Measurements from ENCODE around the gene FBXW5. TPM values are rescaled to one million over a fixed set of nuclear protein-coding genes. Genes with fewer than 3 reads are reported as not detected.
A peak's percentile ranks its signal among the peaks of the same experiment; 100 is the strongest.

Gene FBXW5
- total and polyA plus RNA-seq, 9 of the 15 experiments (the other 6 are each of a cell fraction or from before 2014, with no cell fraction given) = 0.21 to 128 (median 37.0) TPM

GRCh38 chr9:136947028-136947891 lies 2.7 kb upstream of the FBXW5 start:
- Histone ChIP-seq H3K4me1 (replicated peaks in 1 of 2; ENCODE audit: control insufficient read depth in 2 of 2, insufficient read depth in 2 of 2, low read length in 2 of 2) (peaks cover 24 to 84% of the 10 kb centered on the region in 2 experiments), H3K27me3 (ENCODE audit: control insufficient read depth in 2 of 2, insufficient read depth in 2 of 2, low read length in 2 of 2) (no peaks in the 10 kb centered on the region), H3K4me3 (no peak overlapping the region), H3K79me2 (ENCODE audit: control insufficient read depth, insufficient read depth, low read length) (peaks cover 22% of the 10 kb centered on the region), H3K9me1 (ENCODE audit: control insufficient read depth, insufficient read depth, low read length) (peaks cover 2% of the 10 kb centered on the region), H4K20me1 (replicated peaks; ENCODE audit: control insufficient read depth, insufficient read depth, low read length) (no peaks in the 10 kb centered on the region), H2AFZ (ENCODE audit: low read depth, low read length) (no peak overlapping the region), H3K36me3 (ENCODE audit: control insufficient read depth, insufficient read depth, low read length) (peaks cover 12% of the 10 kb centered on the region; the same call in 1 of the 3 replicates), H3K4me2 (ENCODE audit: insufficient read depth, low read length) (no peak overlapping the region), H3K9me3 (replicated peaks; ENCODE audit: control insufficient read depth, insufficient read depth, low read depth, low read length) (no peaks in the 10 kb centered on the region), H3K27ac (ENCODE audit: extremely low read depth, low read depth, low read length) (no peak overlapping the region), H3K9ac (ENCODE audit: insufficient read depth in 1 of 2, low read depth in 2 of 2, low read length in 2 of 2) (peak overlapping the region in 1 of 2 experiments; percentile 86; a peak in 2 of 4 replicates)
- ATAC-seq (no peak), FAIRE-seq (no peak), DNase-seq (ENCODE audit: extremely low read depth in 1 of 4, low spot score in 3 of 4) (no peak)
- WGBS (ENCODE audit: insufficient coverage, low coverage, missing lambda C conversion rate) = 79% methylated on average over 19 of the region's 26 CpGs
- in situ Hi-C loops (cut with MboI) (loop anchor here (5.0 kb wide), 1 partner anchor 90 kb away; no protein-coding TSS in a partner anchor), intact Hi-C loops (cut with micrococcal nuclease) (loop anchor here (5.0 kb wide), 2 partner anchors 45 to 160 kb away; partner anchors contain the start of gene PAXX)
- no peak for TF ChIP-seq HOXB6 (CRISPR knock-in tag; IDR thresholded peaks at IDR 0.05; ENCODE audit: borderline replicate concordance)
- TF ChIP-seq FIP1L1 (IDR thresholded peaks at IDR 0.05; ENCODE audit: low read depth, low read length, poor library complexity, severe bottlenecking) = no peak
- no peak for TF ChIP-seq FOXO4 (CRISPR knock-in tag; IDR thresholded peaks at IDR 0.05)
- TF ChIP-seq EWSR1 (IDR thresholded peaks at IDR 0.05; ENCODE audit: borderline replicate concordance, low read depth, partially characterized antibody) = no peak
- no peak for TF ChIP-seq SLC30A9 (CRISPR knock-in tag; IDR thresholded peaks at IDR 0.05)
- no peak for TF ChIP-seq XRCC5 (IDR thresholded peaks at IDR 0.05; ENCODE audit: low read depth, low read length)
- no peak for TF ChIP-seq KLF6 (CRISPR knock-in tag; IDR thresholded peaks at IDR 0.05; ENCODE audit: borderline replicate concordance)
- TF ChIP-seq ZKSCAN1 (IDR thresholded peaks at IDR 0.05; ENCODE audit: low read depth, low read length) = peak; percentile 80
- no peak for TF ChIP-seq CHCHD3 (CRISPR knock-in tag; IDR thresholded peaks at IDR 0.05)
- 0 out of 2 replicates have a peak, but pooled peaks have one; percentile 41 for TF ChIP-seq IRF2 (CRISPR knock-in tag; IDR thresholded peaks at IDR 0.05)
- BruUV-seq (replicated peaks) = no TSS peak
- POLR2A ChIA-PET = interaction anchor here (0.8 to 1.9 kb wide), 4 partner anchors 10 to 88 kb away, joined by 3 to 8 read pairs (median 6); no protein-coding TSS in a partner anchor
- CTCF ChIA-PET (ENCODE audit: low intra/inter-chr PET ratio) = interaction anchor here (2.0 to 3.4 kb wide), 2 partner anchors 81 to 87 kb away, joined by 17 to 47 read pairs; partner anchors contain the start of gene ABCA2

Data from K562 (cell line).